Measurements from ENCODE around the gene PSME3.

PSME3 gene

GRCh38 chr17:42818379-42818778 is 14.8 kb upstream of the PSME3 start:
- no peak for DNase-seq

- peak; percentile 60 to 62 for DNase-seq
These were observed 13.2 kb upstream of the PSME3 start for GRCh38 chr17:42819939-42820535.

- no peak for DNase-seq
These were observed 12.0 kb upstream of the PSME3 start for GRCh38 chr17:42821176-42821575.

- no peak for DNase-seq
These were observed 5.7 kb upstream of the PSME3 start for GRCh38 chr17:42827472-42827871.

GRCh38 chr17:42830971-42831370 is 2.2 kb upstream of the PSME3 start:
- no peak for DNase-seq

- no peak for DNase-seq
These were observed 824 bp upstream of the PSME3 start for GRCh38 chr17:42832213-42832933.

GRCh38 chr17:42833767-42834422 is 698 bp downstream of the PSME3 start:
- peak in 1 of 2 donors; percentile 14 for DNase-seq

- no peak for DNase-seq
These were observed 2.5 kb downstream of the PSME3 start for GRCh38 chr17:42835732-42836131.

GRCh38 chr17:42841975-42842685 is 8.9 kb downstream of the PSME3 start:
- DNase-seq, result no peak

- no peak for DNase-seq
These were observed 10.2 kb downstream of the PSME3 start for GRCh38 chr17:42843358-42843934.

GRCh38 chr17:42844271-42844670 is 11.1 kb downstream of the PSME3 start, which contains the start of gene AOC2:
AOC2 (plus strand) TSS chr17:42844580; CDS start chr17:42844627, 47 bp downstream.
- no peak for DNase-seq

GRCh38 chr17:42844761-42845555 is 11.8 kb downstream of the PSME3 start:
- no peak for DNase-seq

GRCh38 chr17:42845556-42845917 is 12.3 kb downstream of the PSME3 start:
- no peak for DNase-seq

- no peak for DNase-seq
These were observed 12.9 kb downstream of the PSME3 start for GRCh38 chr17:42845918-42846593.

- DNase-seq, result no peak
These were observed 13.5 kb downstream of the PSME3 start for GRCh38 chr17:42846594-42847280.

GRCh38 chr17:42848093-42848492 is 14.9 kb downstream of the PSME3 start:
- DNase-seq, result no peak

GRCh38 chr17:42849031-42849430 is 15.8 kb downstream of the PSME3 start:
- DNase-seq, result no peak

GRCh38 chr17:42849451-42850181 is 16.4 kb downstream of the PSME3 start:
- DNase-seq, result no peak

GRCh38 chr17:42850954-42851353 is 17.8 kb downstream of the PSME3 start, which contains the start of gene AOC3:
AOC3 (plus strand) TSS chr17:42851199; CDS start chr17:42851344, 145 bp downstream.
- no peak for DNase-seq

All from activated CD4-positive, alpha-beta T cell treated with anti-CD3 and anti-CD28 coated beads for 4 hours (primary cell).